NCI-H774 (cell line): Measurements from ENCODE around the gene RPS5.
A peak's percentile ranks its signal among the peaks of the same experiment; 100 is the strongest.
"Not testable (repeated sequence)": the region's sequence is repeated elsewhere in the genome, so short reads cannot be mapped to it uniquely, and the experiment has no call there.

Source experiments
- DNase-seq: peaks from one replicate; lab custom pipeline; 2025; lab: John Stamatoyannopoulos, UW

The RPS5 gene

DNA sequence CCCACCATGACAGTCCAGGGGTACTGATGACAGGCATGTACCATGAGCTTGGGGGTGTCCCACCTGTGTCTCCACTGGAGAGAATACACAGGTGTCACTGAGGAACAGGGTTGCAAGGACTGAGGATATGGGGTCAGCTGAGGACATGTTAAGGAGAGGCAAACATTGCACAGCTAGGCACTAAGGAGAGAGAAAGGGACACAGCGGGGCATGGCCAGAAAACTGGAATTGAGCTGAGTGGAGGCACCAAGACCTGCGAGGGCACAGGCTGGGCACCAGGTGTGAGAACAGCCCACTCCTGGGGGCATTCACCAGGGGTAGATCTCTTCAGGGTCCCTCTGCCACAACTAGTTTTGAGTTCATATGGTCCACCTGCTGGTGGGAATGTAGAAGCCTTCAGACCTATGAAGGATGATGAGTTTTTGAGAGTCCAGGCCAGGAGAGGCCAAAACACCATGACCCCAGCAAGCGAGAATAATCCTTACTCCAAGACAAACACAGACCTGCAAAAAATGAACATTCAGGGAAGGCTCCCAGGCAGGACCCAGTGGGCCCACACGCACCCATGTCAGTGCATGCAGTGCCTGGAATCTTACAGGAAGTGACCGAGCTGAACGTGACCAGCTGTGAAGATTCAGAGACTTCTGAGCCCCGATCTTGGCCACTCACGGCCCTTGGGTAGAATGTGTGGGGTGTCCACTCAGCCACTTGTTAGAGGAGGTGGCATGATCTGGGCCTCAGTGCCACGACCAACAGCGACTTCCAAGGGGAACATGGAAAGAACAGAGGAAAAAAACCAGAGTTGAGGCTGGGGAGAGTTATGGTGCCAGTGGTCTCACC, 20.0 kb downstream of the RPS5 start:
- DNase-seq = no peak

DNA sequence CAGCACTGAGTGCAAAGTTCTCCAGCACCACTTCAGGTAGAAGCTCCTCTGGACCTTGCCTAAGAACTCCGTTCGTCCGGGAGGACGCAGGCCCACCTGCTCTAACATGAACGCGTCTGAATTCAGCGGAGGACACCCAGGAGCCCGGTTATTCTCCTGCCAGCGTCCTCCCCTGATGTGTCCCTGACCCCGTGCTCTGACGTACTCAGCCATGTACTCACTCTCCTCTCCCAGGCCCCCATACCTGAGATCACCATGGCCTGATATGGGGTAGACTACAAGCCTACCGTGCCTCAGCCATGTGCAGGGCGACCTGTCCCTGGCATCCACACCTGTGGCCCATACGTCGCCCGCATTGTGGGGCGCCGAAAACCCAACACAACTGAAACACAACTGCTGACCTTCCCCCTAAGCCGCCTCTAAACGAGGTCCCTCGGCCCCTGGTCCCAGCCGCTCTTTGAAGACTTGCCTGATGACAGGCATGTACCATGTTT, 20.6 kb downstream of the RPS5 start:
- no peak for DNase-seq

DNA sequence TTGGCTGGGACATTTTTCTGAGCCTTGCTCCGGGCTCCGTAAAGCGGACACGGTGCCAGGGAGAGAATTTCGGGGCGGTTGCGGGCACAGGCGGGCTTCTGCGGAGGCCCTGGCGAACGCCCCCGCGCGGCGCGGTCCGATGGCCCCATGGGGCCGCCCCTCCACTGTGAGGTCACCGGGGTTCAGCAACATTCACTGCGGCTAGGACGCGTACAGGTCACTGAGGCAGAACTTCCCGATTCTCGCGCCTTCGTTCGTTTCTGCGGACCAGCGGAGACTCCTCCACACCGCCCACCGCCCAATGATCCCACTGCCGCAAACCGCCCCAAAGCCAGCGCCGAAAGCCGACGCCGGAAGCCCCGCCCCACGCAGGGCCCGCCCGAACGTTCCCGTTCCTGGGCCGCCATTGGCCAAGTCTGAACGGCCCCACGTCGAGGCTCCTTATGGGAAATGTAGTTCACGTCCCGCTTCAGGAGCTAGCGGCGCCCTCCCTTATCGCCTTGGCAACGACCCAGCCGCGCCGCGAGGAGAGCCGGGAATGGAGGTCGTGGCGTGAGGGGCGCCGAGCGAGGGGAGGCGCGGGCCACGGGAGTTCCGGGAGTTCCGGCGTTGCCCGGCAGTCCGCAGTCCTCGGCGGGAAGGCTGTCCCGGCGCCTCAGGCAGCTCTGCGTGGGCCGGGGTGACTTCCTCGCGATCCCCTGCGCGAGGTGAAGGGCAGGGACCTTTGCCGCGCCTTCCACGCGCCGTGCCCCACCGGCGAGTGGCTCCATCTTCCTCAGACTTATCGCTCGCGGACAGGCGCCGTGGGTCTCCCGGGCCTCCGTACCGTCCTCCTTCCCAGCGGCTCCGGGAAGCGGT, 21.3 kb downstream of the RPS5 start, which contains the start of gene ZNF584:
TSS of gene ZNF584 (plus strand) at position 498 of the 858 bp plus-strand sequence. CDS start 499 bp downstream, outside the sequence.
- DNase-seq = peak; percentile 95

DNA sequence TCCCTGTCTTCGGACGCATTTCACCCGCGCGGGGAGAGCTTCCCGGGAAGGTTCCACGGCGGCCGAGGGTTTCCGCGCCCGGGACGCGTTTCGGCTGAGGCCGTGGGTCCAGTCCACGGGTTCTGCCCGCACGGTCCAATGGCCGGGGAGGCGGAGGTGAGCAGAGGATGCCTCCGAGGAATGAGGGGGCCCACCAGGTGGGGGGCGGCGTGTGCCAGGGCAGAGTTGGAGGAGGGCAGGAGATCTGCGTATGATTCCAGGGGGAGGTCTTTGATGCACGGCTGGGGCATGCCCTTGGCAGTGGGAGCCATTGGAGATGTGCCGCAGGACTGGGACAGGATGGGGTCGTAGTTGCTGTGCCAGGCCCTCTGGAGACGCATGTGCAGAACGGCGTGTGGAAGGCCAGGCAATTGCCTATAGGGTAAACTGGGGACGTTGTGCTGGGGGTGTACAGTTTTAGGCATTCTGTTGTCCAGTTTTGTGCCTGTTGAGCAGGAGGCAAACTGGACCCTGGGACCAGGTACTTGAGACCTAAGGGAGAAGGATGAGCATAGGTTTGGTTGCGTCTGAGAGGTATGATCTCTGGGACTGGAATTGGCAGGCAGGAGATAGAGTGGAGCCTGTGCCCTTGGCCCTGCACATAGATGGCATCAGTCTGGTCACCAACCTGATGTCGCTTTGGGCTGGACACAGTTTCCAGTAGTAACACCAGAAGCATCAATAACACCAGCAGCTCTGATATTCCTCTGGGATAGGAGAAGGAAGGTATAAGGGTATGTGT, 22.1 kb downstream of the RPS5 start:
- DNase-seq = no peak

DNA sequence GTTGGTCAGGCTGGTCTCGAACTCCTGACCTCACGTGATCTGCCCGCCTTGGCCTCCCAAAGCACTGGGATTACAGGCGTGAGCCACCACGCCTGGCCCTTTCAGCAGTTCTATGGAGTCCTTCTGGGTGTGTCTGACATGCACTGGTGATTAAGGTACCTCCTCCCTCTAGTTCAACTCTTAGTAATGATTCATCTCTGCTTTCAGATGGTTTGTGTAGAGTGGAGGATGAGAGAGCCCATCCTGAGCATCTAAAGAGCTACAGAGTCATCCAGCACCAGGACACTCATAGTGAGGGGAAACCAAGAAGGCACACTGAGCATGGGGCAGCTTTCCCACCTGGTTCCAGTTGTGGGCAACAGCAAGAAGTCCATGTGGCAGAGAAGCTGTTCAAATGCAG, 29.5 kb downstream of the RPS5 start:
- DNase-seq = no peak

DNA sequence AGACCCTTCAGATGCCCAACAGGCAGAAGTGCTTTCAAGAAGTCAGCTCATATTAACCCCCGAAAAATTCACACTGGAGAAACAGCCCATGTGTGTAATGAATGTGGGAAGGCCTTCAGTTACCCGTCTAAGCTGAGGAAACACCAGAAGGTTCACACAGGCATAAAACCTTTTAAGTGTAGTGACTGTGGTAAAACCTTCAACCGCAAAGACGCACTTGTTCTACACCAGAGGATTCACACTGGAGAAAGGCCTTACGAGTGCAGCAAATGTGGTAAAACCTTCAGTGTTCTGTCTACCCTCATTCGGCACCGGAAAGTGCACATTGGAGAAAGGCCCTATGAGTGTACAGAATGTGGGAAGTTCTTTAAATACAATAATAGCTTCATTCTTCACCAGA, 30.0 kb downstream of the RPS5 start:
- DNase-seq = no peak

DNA sequence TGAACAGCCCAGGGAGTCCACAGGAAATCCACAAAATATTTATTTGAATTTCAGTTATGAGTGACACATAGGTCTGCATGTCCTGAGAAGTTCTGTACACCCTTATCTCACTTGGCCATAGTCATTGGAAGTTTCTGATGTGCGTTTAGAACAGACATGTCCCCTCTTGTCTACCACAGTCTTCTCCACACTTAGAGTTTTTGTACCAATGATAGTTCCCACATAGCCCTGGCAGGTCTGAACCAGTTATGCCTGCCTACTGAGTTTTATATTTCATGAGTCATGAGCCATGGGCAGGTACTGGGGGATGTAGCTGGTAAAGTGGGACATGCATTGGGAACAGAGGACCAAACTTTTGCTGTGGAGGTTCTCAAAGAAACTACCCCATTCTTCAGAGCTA, 41.5 kb downstream of the RPS5 start:
- no peak for DNase-seq

DNA sequence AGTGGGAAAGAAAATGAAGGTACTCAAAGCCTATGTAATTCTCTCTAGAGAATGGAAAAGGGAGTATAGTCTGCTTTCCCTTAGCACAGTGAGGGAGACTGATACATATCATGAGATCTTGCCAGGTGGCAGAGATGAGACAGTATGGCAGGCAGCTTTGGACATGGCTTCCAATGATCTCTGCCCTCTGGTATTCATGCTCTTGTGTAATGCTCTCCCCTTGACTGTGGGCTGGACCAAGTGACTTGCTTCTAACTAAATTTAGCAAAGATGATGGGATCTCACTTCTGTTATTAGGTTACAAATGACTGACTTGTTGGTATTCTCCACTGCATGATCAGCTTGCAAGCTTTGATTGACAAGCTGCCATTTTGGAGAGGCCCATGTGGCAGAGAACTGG, 42.7 kb downstream of the RPS5 start:
- DNase-seq = no peak

DNA sequence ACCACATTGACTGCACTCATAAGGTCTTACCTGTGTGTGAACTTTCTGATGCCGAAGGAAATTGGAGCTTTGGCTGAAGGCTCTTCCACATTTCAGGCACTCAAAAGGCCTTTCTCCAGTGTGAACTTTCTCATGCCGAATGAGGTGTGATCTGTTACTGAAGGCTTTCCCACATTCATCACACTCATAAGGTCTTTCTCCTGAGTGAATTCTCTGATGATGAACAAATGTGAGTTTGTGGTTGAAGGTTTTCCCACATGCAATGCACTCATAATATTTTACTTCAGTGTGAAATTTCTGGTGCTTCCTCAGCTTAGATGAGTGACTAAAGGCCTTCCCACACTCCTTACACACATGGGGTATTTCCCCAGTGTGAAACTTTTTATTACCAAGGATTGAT, 47.1 kb downstream of the RPS5 start:
- no peak for DNase-seq

DNA sequence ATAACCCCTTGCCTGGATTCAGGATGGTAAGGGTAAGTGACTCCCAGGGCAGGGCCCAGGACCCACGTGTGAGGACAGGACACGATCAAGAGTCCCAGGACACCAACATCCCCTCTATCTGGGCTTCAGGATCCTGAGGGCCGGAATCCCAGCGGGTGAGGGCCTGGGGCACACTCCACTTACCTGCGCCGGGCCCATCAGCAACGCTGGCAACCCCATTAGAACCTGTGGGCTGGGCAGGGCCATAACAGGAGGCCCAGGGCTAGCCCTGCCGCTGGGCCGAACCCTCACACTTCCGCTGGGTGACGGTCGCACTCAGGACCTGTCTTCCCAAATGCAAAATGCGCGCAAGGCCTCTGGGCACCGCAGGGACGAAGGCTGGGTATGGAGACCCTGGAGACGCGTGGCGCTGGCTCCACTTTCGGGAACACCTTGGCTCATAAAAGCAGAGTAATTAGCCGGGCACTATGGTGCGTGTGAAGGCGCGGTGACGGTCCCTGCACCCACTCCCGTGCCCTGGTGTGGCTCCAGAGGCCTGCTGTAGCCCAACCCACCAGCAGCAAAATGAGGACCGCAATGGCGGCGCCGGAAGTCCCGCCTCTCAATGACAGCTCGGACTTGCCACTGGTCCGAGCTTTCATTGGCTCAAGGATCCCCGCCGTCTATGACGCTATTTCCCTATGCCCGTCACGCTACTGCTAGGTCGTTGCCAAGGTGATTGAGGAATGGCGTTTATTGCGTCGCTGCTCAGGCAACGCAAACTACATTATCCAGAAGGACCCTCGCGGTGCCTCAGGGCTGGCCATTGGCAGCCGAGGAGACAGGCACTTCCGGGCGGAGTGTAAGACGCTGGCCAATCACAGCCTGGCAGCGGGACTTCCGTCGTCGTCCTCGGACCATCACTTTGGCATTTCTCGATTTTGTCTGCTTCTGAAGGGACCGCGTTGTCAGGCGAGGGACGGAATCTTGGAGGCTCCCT, 52.8 kb downstream of the RPS5 start, which contains the start of gene ZNF132:
TSS of gene ZNF132 (minus strand) at position 578 of the 979 bp plus-strand sequence. CDS start at position 246, 332 bp downstream.
- peak; percentile 88 for DNase-seq

DNA sequence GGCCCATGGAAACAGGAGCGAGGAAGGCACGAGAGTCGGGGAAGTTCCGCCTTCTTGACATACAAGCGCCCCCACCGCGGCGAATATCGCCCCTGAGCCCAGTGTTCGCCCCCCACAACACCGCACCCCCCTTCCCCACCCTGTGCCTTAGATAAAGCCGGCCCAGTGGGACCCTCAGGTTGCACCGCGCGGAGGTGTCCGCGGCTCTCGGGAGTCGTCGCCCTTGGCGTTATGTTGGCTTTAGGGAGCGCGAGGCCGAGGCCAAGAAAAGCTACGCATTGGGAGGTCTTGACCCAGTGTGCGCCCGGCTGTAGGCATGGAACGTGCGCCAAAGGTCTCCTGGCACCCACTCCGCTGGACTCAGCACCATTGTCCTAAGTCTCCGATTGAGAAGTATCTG, 53.5 kb downstream of the RPS5 start:
- DNase-seq = no peak

DNA sequence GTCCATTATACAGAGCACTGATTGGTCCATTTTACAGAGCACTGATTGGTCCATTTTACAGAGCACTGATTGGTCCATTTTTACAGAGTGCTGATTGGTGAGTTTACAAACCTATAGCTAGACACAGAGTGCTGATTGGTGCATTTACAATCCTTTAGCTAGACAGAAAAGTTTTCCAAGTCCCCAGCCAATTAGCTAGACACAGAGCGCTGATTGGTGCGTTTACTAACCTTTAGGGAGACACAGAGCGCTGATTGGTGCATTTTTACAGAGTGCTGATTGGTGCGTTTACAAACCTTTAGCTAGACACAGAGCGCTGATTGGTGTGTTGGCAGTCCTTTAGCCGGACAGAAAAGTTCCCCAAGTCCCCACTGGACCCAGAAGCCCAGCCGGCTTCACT, 55.9 kb downstream of the RPS5 start:
- DNase-seq = not testable (repeated sequence)
